ENCODE measurements around the gene PLEKHM1.
A peak's percentile ranks its signal among the peaks of the same experiment; 100 is the strongest.
"Not testable (repeated sequence)": the region's sequence is repeated elsewhere in the genome, so short reads cannot be mapped to it uniquely, and the experiment has no call there.

The PLEKHM1 gene

DNA sequence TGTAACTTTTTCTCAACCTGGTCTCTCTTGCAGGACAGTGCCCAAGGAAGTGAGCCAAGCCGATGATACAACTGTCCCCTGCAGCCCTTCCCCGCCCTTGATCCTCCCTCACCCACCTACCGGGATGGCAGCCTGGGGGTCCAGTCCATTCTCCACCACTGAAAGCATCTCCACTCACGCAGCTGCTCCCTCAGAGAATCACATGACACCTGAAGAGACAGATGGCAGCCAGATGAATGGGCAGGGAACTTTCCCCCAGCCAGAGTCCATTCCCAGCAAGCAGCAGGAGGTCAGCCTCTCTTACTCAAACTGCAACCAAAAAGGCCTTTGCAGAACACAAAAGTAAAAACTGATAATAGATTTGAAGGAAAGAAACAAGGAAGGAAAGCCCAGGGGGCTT lies 8.2 kb downstream of the PLEKHM1 start:
- not testable (repeated sequence) for H3K79me1 ChIP-seq (ENCODE audit: low read length); H3K18ac ChIP-seq (ENCODE audit: low read length); H2AFZ ChIP-seq (ENCODE audit: insufficient read depth, low read length, poor library complexity); H2BK5ac ChIP-seq (ENCODE audit: low read depth, low read length, poor library complexity); H3K4me3 ChIP-seq (ENCODE audit: low read depth, low read length); DNase-seq; H2AK5ac ChIP-seq (ENCODE audit: low read length); H3K27me3 ChIP-seq (ENCODE audit: insufficient read depth, low read length); H4K91ac ChIP-seq (ENCODE audit: low read depth, low read length); H3K4me1 ChIP-seq (ENCODE audit: control insufficient read depth in 1 of 2, insufficient read depth in 2 of 2, low read length in 2 of 2); H4K8ac ChIP-seq (ENCODE audit: low read depth, low read length); H3K4me2 ChIP-seq (ENCODE audit: low read length); H3K9me3 ChIP-seq (ENCODE audit: insufficient read depth, low read depth, low read length); H3K79me2 ChIP-seq (ENCODE audit: control insufficient read depth, insufficient read depth, low read length, poor library complexity); H3K14ac ChIP-seq (ENCODE audit: low read length); H3K9ac ChIP-seq (ENCODE audit: low read length); H3K23ac ChIP-seq (ENCODE audit: low read length); H3K4ac ChIP-seq (ENCODE audit: low read depth, low read length); H2BK120ac ChIP-seq (ENCODE audit: insufficient read depth, low read length, poor library complexity); H3K27ac ChIP-seq (ENCODE audit: low read depth, low read length); H4K12ac ChIP-seq (ENCODE audit: low read depth, low read length); H3K36me3 ChIP-seq (ENCODE audit: control insufficient read depth in 1 of 2, insufficient read depth in 2 of 2, low read length in 2 of 2); H2BK12ac ChIP-seq (ENCODE audit: low read length)
- WGBS (ENCODE audit: extremely low coverage, insufficient coverage, insufficient read length) = no CpG with 5 or more reads among the region's 4 CpGs

DNA sequence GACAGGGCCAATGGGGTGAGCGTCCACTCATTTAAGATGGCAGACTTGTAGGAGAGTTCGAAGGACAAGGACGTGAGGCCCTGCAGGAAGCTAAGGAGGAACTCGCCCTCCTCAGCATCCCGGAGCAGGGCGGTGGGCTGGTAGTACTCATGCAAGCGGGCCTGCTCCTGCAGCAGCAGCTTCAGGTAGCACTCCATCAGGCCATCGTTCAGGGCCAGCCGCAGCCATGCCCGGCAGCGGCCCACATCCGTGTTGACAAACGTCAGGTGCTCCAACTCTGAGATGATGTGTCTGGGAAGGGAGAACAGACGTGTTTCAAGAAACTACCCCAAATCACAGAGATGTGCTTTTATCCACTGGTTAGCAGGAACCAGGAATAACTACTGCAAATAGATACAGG lies 15.1 kb downstream of the PLEKHM1 start:
- peaks cover 12 to 14% of the 10 kb centered on the region in 2 experiments for H3K36me3 ChIP-seq (ENCODE audit: control insufficient read depth in 1 of 2, insufficient read depth in 2 of 2, low read length in 2 of 2)
- not testable (repeated sequence) for H3K14ac ChIP-seq (ENCODE audit: low read length); H3K4me2 ChIP-seq (ENCODE audit: low read length); H3K27ac ChIP-seq (ENCODE audit: low read depth, low read length); H3K4me1 ChIP-seq (ENCODE audit: control insufficient read depth in 1 of 2, insufficient read depth in 2 of 2, low read length in 2 of 2); H3K9me3 ChIP-seq (ENCODE audit: insufficient read depth, low read depth, low read length); H4K8ac ChIP-seq (ENCODE audit: low read depth, low read length); H4K12ac ChIP-seq (ENCODE audit: low read depth, low read length); H4K91ac ChIP-seq (ENCODE audit: low read depth, low read length); H3K4me3 ChIP-seq (ENCODE audit: low read depth, low read length); H3K18ac ChIP-seq (ENCODE audit: low read length); H3K4ac ChIP-seq (ENCODE audit: low read depth, low read length); DNase-seq; H3K79me1 ChIP-seq (ENCODE audit: low read length); H2BK12ac ChIP-seq (ENCODE audit: low read length); H3K23ac ChIP-seq (ENCODE audit: low read length); H2AK5ac ChIP-seq (ENCODE audit: low read length); H2BK120ac ChIP-seq (ENCODE audit: insufficient read depth, low read length, poor library complexity); H3K9ac ChIP-seq (ENCODE audit: low read length); H2BK5ac ChIP-seq (ENCODE audit: low read depth, low read length, poor library complexity); H2AFZ ChIP-seq (ENCODE audit: insufficient read depth, low read length, poor library complexity); H3K27me3 ChIP-seq (ENCODE audit: insufficient read depth, low read length); H3K79me2 ChIP-seq (ENCODE audit: control insufficient read depth, insufficient read depth, low read length, poor library complexity)
- no CpG with 5 or more reads among the region's 14 CpGs for WGBS (ENCODE audit: extremely low coverage, insufficient coverage, insufficient read length)

DNA sequence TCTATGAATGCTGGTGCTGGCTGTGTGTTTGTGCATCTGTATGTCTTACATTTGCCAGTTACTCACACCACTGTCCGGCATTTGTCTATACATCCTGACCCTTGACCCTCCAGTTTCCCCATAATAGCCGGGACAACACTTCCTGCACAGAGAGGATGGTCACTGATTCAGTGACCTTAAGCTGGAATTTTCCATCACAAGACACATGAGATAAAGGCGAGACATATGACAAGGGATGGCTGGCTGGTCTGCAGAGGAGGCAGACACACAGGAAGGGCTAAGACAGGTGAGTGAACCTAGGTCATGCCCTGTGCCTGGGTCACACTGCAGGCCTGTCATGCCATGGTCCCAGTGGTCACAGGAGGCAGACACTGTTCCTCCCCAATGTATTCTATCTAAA lies 18.3 kb downstream of the PLEKHM1 start:
- H3K4ac ChIP-seq (ENCODE audit: low read depth, low read length); H3K18ac ChIP-seq (ENCODE audit: low read length); H3K14ac ChIP-seq (ENCODE audit: low read length); H3K36me3 ChIP-seq (ENCODE audit: control insufficient read depth in 1 of 2, insufficient read depth in 2 of 2, low read length in 2 of 2); H3K4me3 ChIP-seq (ENCODE audit: low read depth, low read length); H2BK120ac ChIP-seq (ENCODE audit: insufficient read depth, low read length, poor library complexity); H2BK5ac ChIP-seq (ENCODE audit: low read depth, low read length, poor library complexity); H2AK5ac ChIP-seq (ENCODE audit: low read length); H3K79me2 ChIP-seq (ENCODE audit: control insufficient read depth, insufficient read depth, low read length, poor library complexity); H2BK12ac ChIP-seq (ENCODE audit: low read length); H3K4me1 ChIP-seq (ENCODE audit: control insufficient read depth in 1 of 2, insufficient read depth in 2 of 2, low read length in 2 of 2); H2AFZ ChIP-seq (ENCODE audit: insufficient read depth, low read length, poor library complexity); H3K9me3 ChIP-seq (ENCODE audit: insufficient read depth, low read depth, low read length); H3K27me3 ChIP-seq (ENCODE audit: insufficient read depth, low read length); H4K8ac ChIP-seq (ENCODE audit: low read depth, low read length); H3K27ac ChIP-seq (ENCODE audit: low read depth, low read length); H3K79me1 ChIP-seq (ENCODE audit: low read length); H4K91ac ChIP-seq (ENCODE audit: low read depth, low read length); H3K9ac ChIP-seq (ENCODE audit: low read length); H3K4me2 ChIP-seq (ENCODE audit: low read length); H4K12ac ChIP-seq (ENCODE audit: low read depth, low read length): not testable (repeated sequence)
- WGBS (ENCODE audit: extremely low coverage, insufficient coverage, insufficient read length) = no CpG with 5 or more reads among the region's 3 CpGs
- peak overlapping the region; percentile 96 for H3K23ac ChIP-seq (ENCODE audit: low read length)
- DNase-seq = peak in 1 of 2 donors; percentile 0

DNA sequence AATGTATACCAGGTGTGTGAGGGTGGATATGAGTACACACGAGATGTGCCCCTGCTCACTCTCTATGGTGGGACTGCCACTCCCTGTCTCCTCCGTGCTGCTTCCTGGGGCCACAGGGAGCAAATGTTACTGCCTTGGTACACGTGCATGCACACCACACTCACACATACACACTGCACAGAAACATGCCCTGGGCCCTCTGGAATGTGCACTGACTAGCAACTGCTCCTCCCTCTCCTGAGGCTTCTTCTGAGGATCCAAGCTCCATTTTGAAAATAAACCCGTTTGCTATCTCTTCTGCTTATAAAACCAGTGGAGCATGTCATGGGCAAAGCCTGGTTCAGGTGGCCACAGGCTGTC lies 21.3 kb downstream of the PLEKHM1 start:
- not testable (repeated sequence) for H2BK12ac ChIP-seq (ENCODE audit: low read length); H2AFZ ChIP-seq (ENCODE audit: insufficient read depth, low read length, poor library complexity); H3K4me3 ChIP-seq (ENCODE audit: low read depth, low read length); H3K9ac ChIP-seq (ENCODE audit: low read length); H3K27ac ChIP-seq (ENCODE audit: low read depth, low read length); H3K4me1 ChIP-seq (ENCODE audit: control insufficient read depth in 1 of 2, insufficient read depth in 2 of 2, low read length in 2 of 2); H4K8ac ChIP-seq (ENCODE audit: low read depth, low read length); H3K14ac ChIP-seq (ENCODE audit: low read length); H3K18ac ChIP-seq (ENCODE audit: low read length); H3K27me3 ChIP-seq (ENCODE audit: insufficient read depth, low read length); H4K12ac ChIP-seq (ENCODE audit: low read depth, low read length); H3K79me2 ChIP-seq (ENCODE audit: control insufficient read depth, insufficient read depth, low read length, poor library complexity); H2BK120ac ChIP-seq (ENCODE audit: insufficient read depth, low read length, poor library complexity); H2BK5ac ChIP-seq (ENCODE audit: low read depth, low read length, poor library complexity); H3K36me3 ChIP-seq (ENCODE audit: control insufficient read depth in 1 of 2, insufficient read depth in 2 of 2, low read length in 2 of 2); H3K4me2 ChIP-seq (ENCODE audit: low read length); H3K9me3 ChIP-seq (ENCODE audit: insufficient read depth, low read depth, low read length); H3K79me1 ChIP-seq (ENCODE audit: low read length); H3K4ac ChIP-seq (ENCODE audit: low read depth, low read length); H4K91ac ChIP-seq (ENCODE audit: low read depth, low read length); H2AK5ac ChIP-seq (ENCODE audit: low read length); H3K23ac ChIP-seq (ENCODE audit: low read length)
- no CpG with 5 or more reads among the region's 4 CpGs for WGBS (ENCODE audit: extremely low coverage, insufficient coverage, insufficient read length)
- DNase-seq = peak in 1 of 2 donors; percentile 25

All from trophoblast cell (in vitro differentiated cells and primary cell).